GM12875 (cell line): ENCODE results near the gene NES.

Experiments used
- H3K4me3 ChIP-seq: one replicate; pipeline ENCODE4 v1.5.1; 2011; ENCODE audit warnings: low read depth, low read length, control low read depth
- CTCF ChIP-seq: IDR thresholded peaks from 2 replicates; pipeline ENCODE4 v1.5.1; 2011; ENCODE audit warnings: low read depth, mild to moderate bottlenecking, control low read depth, inconsistent platforms, low read length, moderate library complexity, borderline replicate concordance; ENCODE audit not compliant: insufficient read depth

NES gene

DNA sequence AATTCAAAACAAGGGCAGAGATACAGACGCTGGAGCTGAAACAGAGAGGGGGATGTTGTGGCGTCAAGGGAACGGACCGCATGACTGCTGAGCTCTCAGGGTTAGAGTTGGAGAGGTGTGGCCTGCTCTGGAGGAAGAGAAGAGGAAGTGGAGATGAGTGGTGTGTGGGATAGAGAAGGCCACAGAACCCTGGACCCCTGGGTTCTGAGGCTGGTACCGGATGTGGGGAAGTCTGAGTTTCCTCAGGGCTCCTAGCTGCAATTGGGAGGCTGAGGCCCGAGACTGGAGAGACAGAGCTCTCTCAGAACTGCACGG lies 33.5 kb downstream of the NES start:
- TF ChIP-seq CTCF = no peak

GRCh38 chr1:156643049-156643777 lies 34.0 kb downstream of the NES start:
- TF ChIP-seq CTCF = no peak
- no peak overlapping the region for H3K4me3 ChIP-seq

More for the DNA sequence above, 33.5 kb downstream of the NES start:
- H3K4me3 ChIP-seq = no peak overlapping the region

DNA sequence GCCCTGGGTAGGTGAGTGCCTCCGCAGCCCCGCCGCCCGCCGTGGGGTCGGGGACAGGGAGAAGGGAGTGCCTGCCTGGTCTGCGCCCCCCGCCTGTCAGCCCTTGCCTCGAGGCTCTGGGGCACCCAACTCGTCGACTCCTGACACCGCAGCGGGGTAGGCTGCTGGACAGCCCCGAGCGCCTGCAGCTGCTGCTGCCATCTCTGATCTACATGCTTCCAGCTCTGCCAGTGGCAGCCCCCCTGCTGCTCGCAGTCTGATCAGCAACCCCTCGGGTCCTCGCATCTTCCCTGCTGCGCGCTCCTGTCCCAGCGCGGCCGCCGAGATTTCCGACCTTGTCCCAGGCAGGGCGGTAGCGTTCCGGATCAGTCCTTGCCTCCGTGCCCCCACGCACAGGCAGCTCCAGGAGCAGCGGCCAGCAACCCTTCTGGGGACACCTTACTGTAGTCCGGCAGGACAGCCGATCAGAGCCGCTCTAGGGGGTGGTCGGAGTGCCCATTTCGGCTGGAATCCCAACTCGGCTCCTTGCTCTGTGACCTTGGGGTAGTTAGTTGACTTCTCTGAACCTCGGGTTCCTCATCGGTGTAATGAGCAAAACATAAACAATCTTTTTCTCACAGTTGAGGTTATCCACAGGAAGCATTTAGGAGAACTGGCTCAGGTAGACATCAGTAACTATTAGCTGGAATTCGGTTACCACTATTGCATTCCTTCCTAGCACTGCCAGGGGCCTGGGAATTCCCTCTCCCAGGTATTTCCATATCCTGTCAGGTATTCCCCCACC lies 34.8 kb downstream of the NES start:
- no peak overlapping the region for H3K4me3 ChIP-seq
- no peak for TF ChIP-seq CTCF

DNA sequence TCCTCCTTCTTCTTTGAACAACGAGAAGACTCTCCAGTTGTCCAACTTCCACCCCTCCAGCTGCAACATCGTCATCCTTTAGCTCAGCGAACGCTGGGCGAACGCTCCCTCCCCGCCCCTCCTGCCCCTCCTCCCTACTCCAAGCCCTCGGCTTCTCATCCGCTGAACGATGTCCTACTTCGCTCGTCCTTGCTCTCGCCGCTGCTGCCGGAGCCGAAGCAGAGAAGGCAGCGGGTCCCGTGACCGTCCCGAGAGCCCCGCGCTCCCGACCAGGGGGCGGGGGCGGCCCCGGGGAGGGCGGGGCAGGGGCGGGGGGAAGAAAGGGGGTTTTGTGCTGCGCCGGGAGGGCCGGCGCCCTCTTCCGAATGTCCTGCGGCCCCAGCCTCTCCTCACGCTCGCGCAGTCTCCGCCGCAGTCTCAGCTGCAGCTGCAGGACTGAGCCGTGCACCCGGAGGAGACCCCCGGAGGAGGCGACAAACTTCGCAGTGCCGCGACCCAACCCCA lies 35.4 kb downstream of the NES start, which contains the start of gene BCAN:
TSS of gene BCAN (plus strand) at position 357 of the 504 bp plus-strand sequence. CDS start 3,938 bp downstream, outside the sequence.
- no peak within 1 kb of the TSS for H3K4me3 ChIP-seq
- no peak for TF ChIP-seq CTCF

DNA sequence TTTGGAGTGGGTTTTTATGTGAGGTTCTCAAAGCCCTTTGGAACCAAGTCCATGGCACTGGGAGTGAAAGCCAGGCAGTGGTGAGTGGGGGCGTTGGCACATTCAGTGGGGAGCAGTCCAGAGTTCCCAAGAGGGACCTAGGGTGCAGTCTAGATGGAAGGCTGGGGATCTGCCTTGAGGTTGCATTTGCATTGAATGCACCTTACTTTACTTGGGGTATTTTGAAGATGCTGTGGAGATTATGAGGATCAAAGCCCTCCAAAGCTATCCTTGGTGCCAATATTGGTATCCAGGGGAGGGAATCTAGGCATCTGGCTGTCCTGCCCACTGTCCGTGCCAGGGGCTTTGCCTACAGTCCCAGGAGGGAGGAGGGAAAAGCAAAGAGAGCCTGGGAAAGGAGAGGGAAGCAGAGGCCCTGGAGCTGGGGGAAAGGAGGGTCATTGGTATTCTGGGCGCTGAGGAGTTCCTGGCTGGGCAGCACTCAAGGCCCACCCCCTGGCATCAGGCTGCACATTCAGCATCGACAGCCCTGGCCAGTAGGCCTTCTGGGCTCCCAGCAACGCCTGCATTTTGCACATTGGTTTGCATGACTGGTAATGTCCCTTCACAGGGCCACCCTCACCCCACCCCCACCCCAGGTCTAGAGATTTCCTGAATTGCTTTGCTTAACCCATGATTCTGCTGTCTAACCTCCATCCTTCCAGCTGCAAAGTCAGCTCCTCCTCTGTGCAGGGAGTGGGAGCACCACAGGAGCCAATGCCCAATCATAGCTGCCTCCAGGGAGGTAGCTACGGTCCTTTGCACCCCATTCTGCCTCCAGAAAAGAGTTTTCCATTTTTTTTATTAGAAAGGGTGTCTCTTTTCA lies 36.1 kb downstream of the NES start:
- H3K4me3 ChIP-seq = no peak overlapping the region
- no peak for TF ChIP-seq CTCF

- TF ChIP-seq CTCF = no peak
- H3K4me3 ChIP-seq = no peak overlapping the region
Measured at GRCh38 chr1:156639601-156640101, 37.6 kb downstream of the NES start.
